ENCODE measurements around the gene VAV1.
"Not testable (repeated sequence)": the region's sequence is repeated elsewhere in the genome, so short reads cannot be mapped to it uniquely, and the experiment has no call there.

VAV1 gene

GRCh38 chr19:6828698-6829633 is 56.5 kb downstream of the VAV1 start:
- TF ChIP-seq CTCF (IDR thresholded peaks at IDR 0.05) (no peak), ZFX (IDR thresholded peaks at IDR 0.05; ENCODE audit: borderline replicate concordance) (no peak)
- peak overlapping the region; percentile 90 for H3K27ac ChIP-seq

GRCh38 chr19:6829829-6830228 is 57.3 kb downstream of the VAV1 start:
- H3K27ac ChIP-seq: not testable (repeated sequence)

- H3K27ac ChIP-seq: not testable (repeated sequence)
Observed at GRCh38 chr19:6831084-6831483, 58.6 kb downstream of the VAV1 start.

- H3K27ac ChIP-seq: no peak overlapping the region
- TF ChIP-seq CTCF (IDR thresholded peaks at IDR 0.05): no peak
- no peak for TF ChIP-seq ZFX (IDR thresholded peaks at IDR 0.05; ENCODE audit: borderline replicate concordance)
Observed at GRCh38 chr19:6832412-6832811, 59.9 kb downstream of the VAV1 start.

GRCh38 chr19:6833166-6833790 is 60.8 kb downstream of the VAV1 start:
- no peak overlapping the region for H3K27ac ChIP-seq
- no peak for TF ChIP-seq ZFX (IDR thresholded peaks at IDR 0.05; ENCODE audit: borderline replicate concordance)
- TF ChIP-seq CTCF (IDR thresholded peaks at IDR 0.05): no peak

GRCh38 chr19:6834433-6834832 is 61.9 kb downstream of the VAV1 start:
- no peak overlapping the region for H3K27ac ChIP-seq
- TF ChIP-seq CTCF (IDR thresholded peaks at IDR 0.05) (no peak), ZFX (IDR thresholded peaks at IDR 0.05; ENCODE audit: borderline replicate concordance) (no peak)

DNA sequence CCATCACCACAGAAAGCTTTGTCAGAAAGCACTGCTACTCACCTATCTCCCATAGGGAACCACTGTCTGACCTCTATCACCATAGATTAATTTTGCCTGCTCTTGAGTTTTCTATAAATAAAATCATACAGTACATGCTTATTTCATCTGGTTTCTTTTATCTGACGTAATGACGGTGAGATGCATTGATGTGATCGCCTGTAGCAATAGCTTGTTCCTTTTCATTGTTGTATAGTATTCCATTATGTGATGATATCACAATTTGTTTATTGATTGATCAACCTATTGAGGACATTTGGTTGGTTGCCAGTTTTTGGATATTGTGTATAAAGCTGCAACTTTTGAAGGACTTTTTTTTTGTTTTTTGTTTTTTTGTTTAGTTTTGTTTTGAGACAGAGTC is 63.0 kb downstream of the VAV1 start:
- no peak for TF ChIP-seq ZFX (IDR thresholded peaks at IDR 0.05; ENCODE audit: borderline replicate concordance)
- no peak for TF ChIP-seq CTCF (IDR thresholded peaks at IDR 0.05)
- no peak overlapping the region for H3K27ac ChIP-seq

DNA sequence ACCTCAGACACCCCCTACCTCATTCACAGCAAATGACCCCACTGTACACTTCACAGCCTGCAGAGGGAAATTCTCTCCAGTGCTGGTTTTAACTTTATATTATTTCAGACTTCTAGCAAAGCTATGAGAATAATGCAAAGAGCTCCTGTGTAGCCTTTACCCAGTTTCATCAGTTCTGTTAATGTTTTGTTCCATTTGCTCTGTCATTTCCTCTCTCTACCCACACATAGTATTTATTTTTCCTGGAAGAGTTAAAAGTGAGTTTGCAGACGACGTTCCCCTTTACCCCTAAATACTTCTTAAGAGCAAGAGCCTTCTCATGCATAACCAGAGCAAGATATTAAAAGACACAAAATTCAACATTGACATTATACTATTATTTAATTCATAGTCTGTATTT is 65.0 kb downstream of the VAV1 start:
- no peak overlapping the region for H3K27ac ChIP-seq
- no peak for TF ChIP-seq CTCF (IDR thresholded peaks at IDR 0.05)
